IMR-90 (cell line): ENCODE results near the gene PRKCE. TPM values are rescaled to one million over a fixed set of nuclear protein-coding genes. Genes with fewer than 3 reads are reported as not detected.
A peak's percentile ranks its signal among the peaks of the same experiment; 100 is the strongest.

ENCODE experiments used
- ATAC-seq: fragments of 200-7000 bp; cut with Tn5 transposase; 2 replicates; pipeline ENCODE4 v1.9.1; 2020; ENCODE audit warnings: low read depth, mild to moderate bottlenecking, moderate library complexity
- BruUV-seq: library from RNA; stranded (reverse); fragments of 400-500 nt; replicated peaks from 2 replicates; lab custom pipeline; 2021; lab: Mats Ljungman, UMichigan
- CTCF ChIA-PET: fragments of 300-600 bp; formaldehyde crosslinking; extraction: SDS; loops from one replicate; lab custom pipeline; 2021; ENCODE audit warnings: antibody characterized with exemption; lab: Yijun Ruan, JAX
- POLR2A ChIA-PET: fragments of 300-600 bp; sonication (Branson Sonifier 250); formaldehyde crosslinking; loops from one replicate; lab custom pipeline; 2022; ENCODE audit warnings: antibody characterized with exemption; ENCODE audit not compliant: unreplicated experiment; lab: Charles Lee
- DNase-seq: peaks from one replicate; pipeline ENCODE4 v3.0.0; 2013
- H2AFZ ChIP-seq: replicated peaks from 2 replicates; pipeline ENCODE3; 2013; ENCODE audit warnings: low read length, mild to moderate bottlenecking; ENCODE audit not compliant: poor library complexity
- H2AK5ac ChIP-seq: 2 replicates; pipeline ENCODE4 v1.6.1; 2013; ENCODE audit warnings: low read depth, low read length, inconsistent platforms
- H2AK9ac ChIP-seq: replicated peaks from 2 replicates; pipeline ENCODE3; 2013; ENCODE audit warnings: mild to moderate bottlenecking, low read depth, low read length, moderate library complexity; ENCODE audit not compliant: poor library complexity
- H2BK120ac ChIP-seq: 2 replicates; pipeline ENCODE4 v1.6.1; 2013; ENCODE audit warnings: low read depth, low read length, inconsistent platforms
- H2BK15ac ChIP-seq: 3 replicates; pipeline ENCODE4 v1.6.1; 2013; ENCODE audit warnings: low read depth, low read length, inconsistent platforms
- H2BK20ac ChIP-seq: 2 replicates; pipeline ENCODE4 v1.6.1; 2013; ENCODE audit warnings: low read depth, mild to moderate bottlenecking, inconsistent platforms, low read length, moderate library complexity
- H2BK5ac ChIP-seq: 2 replicates; pipeline ENCODE4 v1.6.1; 2013; ENCODE audit warnings: mild to moderate bottlenecking, low read depth, low read length, inconsistent platforms; ENCODE audit not compliant: poor library complexity, severe bottlenecking
- H3K14ac ChIP-seq: replicated peaks from 2 replicates; pipeline ENCODE4 v1.6.1; 2013; ENCODE audit warnings: low read depth, low read length, inconsistent platforms
- H3K18ac ChIP-seq: 2 replicates; pipeline ENCODE4 v1.6.1; 2013; ENCODE audit warnings: low read depth, low read length, control low read depth
- H3K23ac ChIP-seq: 2 replicates; pipeline ENCODE4 v1.6.1; 2013; ENCODE audit warnings: low read depth, low read length, inconsistent platforms
- H3K27ac ChIP-seq: 2 replicates; pipeline ENCODE4 v1.5.1; 2013; ENCODE audit warnings: mild to moderate bottlenecking, control low read depth, low read length; ENCODE audit not compliant: insufficient read depth
- H3K27me3 ChIP-seq: 2 replicates; pipeline ENCODE4 v1.6.1; 2013; ENCODE audit warnings: low read length; ENCODE audit not compliant: control insufficient read depth, insufficient read depth
- H3K36me3 ChIP-seq: 2 replicates; pipeline ENCODE4 v1.6.1; 2013; ENCODE audit warnings: low read length, mixed read lengths; ENCODE audit not compliant: control insufficient read depth, insufficient read depth
- H3K4ac ChIP-seq: 2 replicates; pipeline ENCODE4 v1.6.1; 2013; ENCODE audit warnings: low read depth, low read length, inconsistent platforms
- H3K4me1 ChIP-seq: 2 replicates; pipeline ENCODE4 v1.6.1; 2013; ENCODE audit warnings: low read length, mixed read lengths; ENCODE audit not compliant: control insufficient read depth, insufficient read depth
- H3K4me2 ChIP-seq: 2 replicates; pipeline ENCODE4 v1.6.1; 2013; ENCODE audit warnings: low read depth, mild to moderate bottlenecking, control low read depth, low read length, moderate library complexity
- H3K4me3 ChIP-seq: 2 replicates; pipeline ENCODE4 v1.5.1; 2013; ENCODE audit warnings: low read depth, mild to moderate bottlenecking, control low read depth, low read length, moderate library complexity; ENCODE audit not compliant: insufficient read depth
- H3K56ac ChIP-seq: 2 replicates; pipeline ENCODE4 v1.6.1; 2013; ENCODE audit warnings: low read length, inconsistent platforms; ENCODE audit not compliant: insufficient read depth; ENCODE audit errors: extremely low read depth
- H3K79me1 ChIP-seq, 2 experiments: 2 replicates each; pipeline ENCODE4 v1.6.1; 2013; ENCODE audit warnings: low read length in 2 of 2, inconsistent platforms in 1 of 2, low read depth in 1 of 2
- H3K9ac ChIP-seq: 2 replicates; pipeline ENCODE4 v1.6.1; 2013; ENCODE audit warnings: low read depth, low read length, control low read depth
- H3K9me1 ChIP-seq: 2 replicates; pipeline ENCODE4 v1.6.1; 2013; ENCODE audit warnings: low read length, inconsistent platforms; ENCODE audit not compliant: insufficient read depth
- H3K9me3 ChIP-seq: 2 replicates; pipeline ENCODE4 v1.6.1; 2013; ENCODE audit warnings: low read length; ENCODE audit not compliant: control insufficient read depth, insufficient read depth
- H4K20me1 ChIP-seq: 2 replicates; pipeline ENCODE4 v1.6.1; 2013; ENCODE audit warnings: low read length, inconsistent platforms; ENCODE audit not compliant: insufficient read depth
- H4K5ac ChIP-seq: 2 replicates; pipeline ENCODE4 v1.6.1; 2013; ENCODE audit warnings: mild to moderate bottlenecking, low read depth, low read length, control low read depth
- H4K8ac ChIP-seq, 2 experiments: 2 replicates each; pipeline ENCODE4 v1.6.1; 2013; ENCODE audit warnings: low read depth in 2 of 2, low read length in 2 of 2, control low read depth in 1 of 2, inconsistent platforms in 1 of 2
- H4K91ac ChIP-seq: 2 replicates; pipeline ENCODE4 v1.6.1; 2013; ENCODE audit warnings: low read depth, low read length, inconsistent platforms; ENCODE audit not compliant: insufficient read depth
- BHLHE40 ChIP-seq: fragments of 150-350 bp; IDR thresholded peaks from 2 replicates; pipeline ENCODE4 v1.6.1; 2016; ENCODE audit warnings: mild to moderate bottlenecking, low read depth, low read length
- CEBPB ChIP-seq: IDR thresholded peaks from 2 replicates; pipeline ENCODE4 v1.6.1; 2012; ENCODE audit warnings: low read depth, low read length, improper control_type of control experiment
- CHD1 ChIP-seq: IDR thresholded peaks from 2 replicates; pipeline ENCODE4 v1.6.1; 2012; ENCODE audit warnings: low read depth, low read length, improper control_type of control experiment
- CTCF ChIP-seq: conservative IDR thresholded peaks from 2 replicates; pipeline ENCODE4 v1.5.1; 2012; ENCODE audit warnings: mild to moderate bottlenecking, low read depth, low read length, improper control_type of control experiment
- ELK1 ChIP-seq: fragments of 150-350 bp; IDR thresholded peaks from 2 replicates; pipeline ENCODE4 v1.6.1; 2016; ENCODE audit warnings: low read depth, mild to moderate bottlenecking, low read length, moderate library complexity, borderline replicate concordance
- FOS ChIP-seq: fragments of 150-350 bp; IDR thresholded peaks from 2 replicates; pipeline ENCODE4 v1.6.1; 2016; ENCODE audit warnings: low read depth, low read length
- MAFK ChIP-seq: IDR thresholded peaks from 2 replicates; pipeline ENCODE4 v1.6.1; 2012; ENCODE audit warnings: low read depth, low read length, improper control_type of control experiment
- MAZ ChIP-seq: IDR thresholded peaks from 2 replicates; pipeline ENCODE4 v1.6.1; 2012; ENCODE audit warnings: low read depth, mild to moderate bottlenecking, low read length, improper control_type of control experiment, moderate library complexity, borderline replicate concordance
- MXI1 ChIP-seq: IDR thresholded peaks from 2 replicates; pipeline ENCODE4 v1.6.1; 2012; ENCODE audit warnings: low read depth, mild to moderate bottlenecking, low read length, moderate library complexity, borderline replicate concordance
- NFE2L2 ChIP-seq: fragments of 150-350 bp; IDR thresholded peaks from 2 replicates; pipeline ENCODE4 v1.6.1; 2016; ENCODE audit warnings: low read depth, mild to moderate bottlenecking, low read length
- POLR2A ChIP-seq: IDR thresholded peaks from 2 replicates; pipeline ENCODE4 v1.6.1; 2012; ENCODE audit warnings: mild to moderate bottlenecking, low read depth, low read length
- RAD21 ChIP-seq: IDR thresholded peaks from 2 replicates; pipeline ENCODE4 v1.6.1; 2012; ENCODE audit warnings: low read length, improper control_type of control experiment
- RCOR1 ChIP-seq: IDR thresholded peaks from 2 replicates; pipeline ENCODE4 v1.6.1; 2012; ENCODE audit warnings: mild to moderate bottlenecking, low read length, improper control_type of control experiment; ENCODE audit not compliant: insufficient replicate concordance
- RFX5 ChIP-seq: IDR thresholded peaks from 2 replicates; pipeline ENCODE4 v1.8.0; 2012; ENCODE audit warnings: low read depth, mild to moderate bottlenecking, low read length, moderate library complexity
- WGBS, 2 experiments: methylation state at CpG; one replicate each; pipeline versions ENCODE4 v1.1.5 to v1.1.7; 2013; ENCODE audit warnings: missing lambda C conversion rate in 2 of 2; ENCODE audit not compliant: insufficient read length in 1 of 2; ENCODE audit errors: extremely low coverage in 2 of 2; 5-methylcytosine and 5-hydroxymethylcytosine counted together
- dilution Hi-C: fragments of 300-500 bp; cut with HindIII; formaldehyde crosslinking; loops from one replicate; pipeline ENCODE4 v1.14.3; 2018; ENCODE audit warnings: low sequenced_read_pairs; ENCODE audit not compliant: unreplicated experiment
- in situ Hi-C: fragments of 300-500 bp; cut with MboI; formaldehyde crosslinking; loops from 3 replicates; pipeline ENCODE4 v1.14.3; 2019; ENCODE audit warnings: low sequenced_read_pairs, inconsistent platforms, mixed read lengths
- intact Hi-C: fragments of 100-400 bp; cut with micrococcal nuclease; formaldehyde crosslinking; loops from 2 replicates; pipeline ENCODE4 v1.10.0; 2022
- polyA plus RNA-seq, 3 experiments: library from polyadenylated mRNA; depleted of rRNA; stranded (reverse); fragments of >200 nt; gene quantifications; 2 replicates each; pipeline ENCODE4 v1.2.3, GENCODE V29; 2012; ENCODE audit warnings: low replicate concordance in 1 of 3
- total RNA-seq: library from RNA; depleted of rRNA; stranded (reverse); fragments of >200 nt; gene quantifications from 2 replicates; pipeline ENCODE4 v1.2.3, GENCODE V29; 2012
- TF ChIP-seq, protein P1 (sequence below): fragments of 150-350 bp; IDR thresholded peaks from 2 replicates; pipeline ENCODE4 v1.6.1; 2017; ENCODE audit warnings: mild to moderate bottlenecking, antibody characterized with exemption, low read length, low read depth

Gene PRKCE
- total and polyA plus RNA-seq, 2 of the 4 experiments (the other 2 are of a cell fraction), result 8.1 to 32.4 TPM

- Histone ChIP-seq H3K4me3 (no peak overlapping the region), H3K27me3 (no peaks in the 10 kb centered on the region), H2BK20ac (no peak overlapping the region), H3K4me1 (peaks cover 4% of the 10 kb centered on the region; the same call in 1 of the 2 replicates), H3K27ac (no peak overlapping the region), H4K20me1 (no peaks in the 10 kb centered on the region), H3K56ac (no peak overlapping the region), H3K9ac (no peak overlapping the region), H3K9me1 (no peaks in the 10 kb centered on the region), H4K5ac (no peak overlapping the region), H3K4me2 (no peak overlapping the region), H2BK5ac (no peak overlapping the region), H3K36me3 (no peaks in the 10 kb centered on the region), H3K79me1 (peaks cover 0 to 5% of the 10 kb centered on the region in 2 experiments; a peak in 3 of 4 replicates), H2BK15ac (no peak overlapping the region), H3K14ac (no peak overlapping the region; the same call in 1 of the 2 replicates), H4K8ac (no peak overlapping the region), H2AK9ac (no peak overlapping the region), H4K91ac (no peak overlapping the region), H3K18ac (no peak overlapping the region), H2AK5ac (no peak overlapping the region), H3K9me3 (no peaks in the 10 kb centered on the region), H3K23ac (no peak overlapping the region), H3K4ac (no peak overlapping the region), H2AFZ (no peak overlapping the region), H2BK120ac (no peak overlapping the region)
- 0% methylated on average over 1 of the region's 3 CpGs; no CpG with 5 or more reads in 1 of the 2 experiments for WGBS, 2 experiments
- TF ChIP-seq RFX5 (no peak), MXI1 (no peak), RCOR1 (no peak), MAZ (no peak), FOS (no peak), CHD1 (no peak), POLR2A (no peak), ELK1 (no peak), NFE2L2 (no peak), MAFK (no peak), CEBPB (no peak), RAD21 (no peak), CTCF (no peak), BHLHE40 (no peak)
- TF ChIP-seq, protein P1, sequence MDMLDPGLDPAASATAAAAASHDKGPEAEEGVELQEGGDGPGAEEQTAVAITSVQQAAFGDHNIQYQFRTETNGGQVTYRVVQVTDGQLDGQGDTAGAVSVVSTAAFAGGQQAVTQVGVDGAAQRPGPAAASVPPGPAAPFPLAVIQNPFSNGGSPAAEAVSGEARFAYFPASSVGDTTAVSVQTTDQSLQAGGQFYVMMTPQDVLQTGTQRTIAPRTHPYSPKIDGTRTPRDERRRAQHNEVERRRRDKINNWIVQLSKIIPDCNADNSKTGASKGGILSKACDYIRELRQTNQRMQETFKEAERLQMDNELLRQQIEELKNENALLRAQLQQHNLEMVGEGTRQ, result no peak
- no TSS peak for BruUV-seq
- POLR2A ChIA-PET, result no interaction called here
- DNase-seq, result peak; percentile 28
- ATAC-seq, result no peak
- intact Hi-C loops, result no loop called here
- in situ Hi-C loops, result no loop called here
- CTCF ChIA-PET, result no interaction called here
- dilution Hi-C loops, result no loop called here
These were observed 203.9 kb downstream of the PRKCE start for GRCh38 chr2:45855374-45855773.
